Activated naive CD8-positive, alpha-beta T cell treated with anti-CD3 and anti-CD28 coated beads for 36 hours (primary cell): ENCODE results near the gene CKAP2L. TPM values are rescaled to one million over a fixed set of nuclear protein-coding genes. Genes with fewer than 3 reads are reported as not detected.

Experiments used
- DNase-seq: peaks from one replicate; pipeline ENCODE4 v3.0.0; 2021
- H3K27ac Mint-ChIP-seq: one replicate; pipeline ENCODE4 v1.8.0; 2022; ENCODE audit warnings: mild to moderate bottlenecking, moderate library complexity, mixed read lengths
- H3K27me3 Mint-ChIP-seq: one replicate; pipeline ENCODE4 v1.8.0; 2022; ENCODE audit warnings: mild to moderate bottlenecking, mixed read lengths
- H3K36me3 Mint-ChIP-seq: one replicate; pipeline ENCODE4 v1.8.0; 2021; ENCODE audit warnings: mild to moderate bottlenecking, mixed read lengths
- H3K4me1 Mint-ChIP-seq: one replicate; pipeline ENCODE4 v1.8.0; 2021; ENCODE audit warnings: mixed read lengths
- H3K4me3 Mint-ChIP-seq: one replicate; pipeline ENCODE4 v1.8.0; 2022; ENCODE audit warnings: mild to moderate bottlenecking, moderate library complexity, mixed read lengths
- H3K9me3 Mint-ChIP-seq: one replicate; pipeline ENCODE4 v1.8.0; 2022; ENCODE audit warnings: mixed read lengths
- total RNA-seq, 2 experiments: library from RNA; stranded (reverse); gene quantifications; one replicate each; pipeline ENCODE4 v1.2.3, GENCODE V29; 2021

The CKAP2L gene
- total RNA-seq, 2 experiments from 2014 or later: 24.3 to 25.8 TPM

GRCh38 chr2:112796486-112796885 lies 32.1 kb upstream of the CKAP2L start:
- Mint-ChIP-seq H3K36me3 (peaks cover 3% of the 10 kb centered on the region), H3K4me1 (peaks cover 19% of the 10 kb centered on the region), H3K27ac (no peak overlapping the region), H3K4me3 (no peak overlapping the region), H3K27me3 (peaks cover 3% of the 10 kb centered on the region), H3K9me3 (no peaks in the 10 kb centered on the region)
- no peak for DNase-seq

GRCh38 chr2:112795774-112796173 lies 31.4 kb upstream of the CKAP2L start:
- no peak overlapping the region for H3K27ac Mint-ChIP-seq
- peaks cover 3% of the 10 kb centered on the region for H3K27me3 Mint-ChIP-seq
- H3K9me3 Mint-ChIP-seq: no peaks in the 10 kb centered on the region
- H3K4me1 Mint-ChIP-seq: peaks cover 19% of the 10 kb centered on the region
- H3K36me3 Mint-ChIP-seq: peaks cover 3% of the 10 kb centered on the region
- DNase-seq: no peak
- no peak overlapping the region for H3K4me3 Mint-ChIP-seq

- no peaks in the 10 kb centered on the region for H3K36me3 Mint-ChIP-seq
- H3K9me3 Mint-ChIP-seq: no peaks in the 10 kb centered on the region
- H3K4me3 Mint-ChIP-seq: no peak overlapping the region
- H3K4me1 Mint-ChIP-seq: peaks cover 19% of the 10 kb centered on the region
- no peak for DNase-seq
- H3K27me3 Mint-ChIP-seq: peaks cover 3% of the 10 kb centered on the region
- H3K27ac Mint-ChIP-seq: no peak overlapping the region
These were observed 30.4 kb upstream of the CKAP2L start for GRCh38 chr2:112794841-112795240.

- Mint-ChIP-seq H3K27me3 (peaks cover 3% of the 10 kb centered on the region), H3K9me3 (no peaks in the 10 kb centered on the region), H3K36me3 (no peaks in the 10 kb centered on the region), H3K4me3 (no peak overlapping the region), H3K4me1 (peaks cover 14% of the 10 kb centered on the region), H3K27ac (peak overlapping the region; percentile 63)
- no peak for DNase-seq
These were observed 29.8 kb upstream of the CKAP2L start for GRCh38 chr2:112794131-112794733.

- peak overlapping the region; percentile 31 for H3K27ac Mint-ChIP-seq
- DNase-seq: no peak
- peaks cover 3% of the 10 kb centered on the region for H3K27me3 Mint-ChIP-seq
- no peaks in the 10 kb centered on the region for H3K36me3 Mint-ChIP-seq
- H3K4me1 Mint-ChIP-seq: peaks cover 10% of the 10 kb centered on the region
- no peak overlapping the region for H3K4me3 Mint-ChIP-seq
- no peaks in the 10 kb centered on the region for H3K9me3 Mint-ChIP-seq
These were observed 29.1 kb upstream of the CKAP2L start for GRCh38 chr2:112793449-112793978.

GRCh38 chr2:112792419-112792818 lies 28.0 kb upstream of the CKAP2L start:
- no peaks in the 10 kb centered on the region for H3K36me3 Mint-ChIP-seq
- H3K4me1 Mint-ChIP-seq: peaks cover 10% of the 10 kb centered on the region
- no peak overlapping the region for H3K27ac Mint-ChIP-seq
- no peak overlapping the region for H3K4me3 Mint-ChIP-seq
- no peak for DNase-seq
- H3K9me3 Mint-ChIP-seq: no peaks in the 10 kb centered on the region
- peaks cover 4% of the 10 kb centered on the region for H3K27me3 Mint-ChIP-seq

GRCh38 chr2:112791693-112792230 lies 27.4 kb upstream of the CKAP2L start:
- H3K36me3 Mint-ChIP-seq: no peaks in the 10 kb centered on the region
- no peak overlapping the region for H3K27ac Mint-ChIP-seq
- no peak overlapping the region for H3K4me3 Mint-ChIP-seq
- H3K27me3 Mint-ChIP-seq: peaks cover 11% of the 10 kb centered on the region
- H3K9me3 Mint-ChIP-seq: no peaks in the 10 kb centered on the region
- H3K4me1 Mint-ChIP-seq: peaks cover 10% of the 10 kb centered on the region
- no peak for DNase-seq

- no peaks in the 10 kb centered on the region for H3K9me3 Mint-ChIP-seq
- H3K27ac Mint-ChIP-seq: no peak overlapping the region
- no peak for DNase-seq
- H3K4me3 Mint-ChIP-seq: no peak overlapping the region
- peaks cover 10% of the 10 kb centered on the region for H3K4me1 Mint-ChIP-seq
- H3K36me3 Mint-ChIP-seq: no peaks in the 10 kb centered on the region
- H3K27me3 Mint-ChIP-seq: peaks cover 11% of the 10 kb centered on the region
These were observed 26.6 kb upstream of the CKAP2L start for GRCh38 chr2:112791019-112791418.

GRCh38 chr2:112790305-112790704 lies 25.9 kb upstream of the CKAP2L start:
- Mint-ChIP-seq H3K9me3 (no peaks in the 10 kb centered on the region), H3K36me3 (no peaks in the 10 kb centered on the region), H3K27ac (no peak overlapping the region), H3K4me3 (no peak overlapping the region), H3K4me1 (peaks cover 10% of the 10 kb centered on the region), H3K27me3 (peaks cover 15% of the 10 kb centered on the region)
- no peak for DNase-seq

- no peak for DNase-seq
- H3K27me3 Mint-ChIP-seq: peaks cover 26% of the 10 kb centered on the region
- H3K4me1 Mint-ChIP-seq: peaks cover 8% of the 10 kb centered on the region
- no peak overlapping the region for H3K4me3 Mint-ChIP-seq
- no peak overlapping the region for H3K27ac Mint-ChIP-seq
- H3K36me3 Mint-ChIP-seq: no peaks in the 10 kb centered on the region
- H3K9me3 Mint-ChIP-seq: no peaks in the 10 kb centered on the region
These were observed 24.8 kb upstream of the CKAP2L start for GRCh38 chr2:112789186-112789585.

- no peak for DNase-seq
- Mint-ChIP-seq H3K9me3 (no peaks in the 10 kb centered on the region), H3K27me3 (peaks cover 31% of the 10 kb centered on the region), H3K27ac (no peak overlapping the region), H3K36me3 (no peaks in the 10 kb centered on the region), H3K4me3 (no peak overlapping the region), H3K4me1 (peaks cover 5% of the 10 kb centered on the region)
These were observed 24.2 kb upstream of the CKAP2L start for GRCh38 chr2:112788653-112789052.

- no peak for DNase-seq
- no peaks in the 10 kb centered on the region for H3K36me3 Mint-ChIP-seq
- peaks cover 30% of the 10 kb centered on the region for H3K27me3 Mint-ChIP-seq
- no peaks in the 10 kb centered on the region for H3K4me1 Mint-ChIP-seq
- no peaks in the 10 kb centered on the region for H3K9me3 Mint-ChIP-seq
- H3K27ac Mint-ChIP-seq: no peak overlapping the region
- H3K4me3 Mint-ChIP-seq: no peak overlapping the region
These were observed 23.5 kb upstream of the CKAP2L start for GRCh38 chr2:112787729-112788393.

GRCh38 chr2:112787294-112787693 lies 22.9 kb upstream of the CKAP2L start:
- DNase-seq: no peak
- Mint-ChIP-seq H3K27ac (no peak overlapping the region), H3K27me3 (peaks cover 30% of the 10 kb centered on the region), H3K4me1 (no peaks in the 10 kb centered on the region), H3K36me3 (no peaks in the 10 kb centered on the region), H3K9me3 (no peaks in the 10 kb centered on the region), H3K4me3 (no peak overlapping the region)

- DNase-seq: no peak
- Mint-ChIP-seq H3K9me3 (no peaks in the 10 kb centered on the region), H3K27me3 (peaks cover 38% of the 10 kb centered on the region), H3K27ac (no peak within 1 kb of the TSS), H3K36me3 (no peaks in the 10 kb centered on the region), H3K4me3 (no peak within 1 kb of the TSS), H3K4me1 (no peaks in the 10 kb centered on the region)
These were observed 20.1 kb upstream of the CKAP2L start, which contains the start of gene IL1A for GRCh38 chr2:112784199-112785189. Gene IL1A (minus strand): TSS chr2:112784493. CDS start chr2:112783770, 723 bp downstream.
